ENCODE data around the gene OR4D2. TPM values are rescaled to one million over a fixed set of nuclear protein-coding genes. Genes with fewer than 3 reads are reported as not detected.

Gene OR4D2
- total and polyA plus RNA-seq, 8 donors, result not detected

GRCh38 chr17:58183514-58183913 lies 16.7 kb downstream of the OR4D2 start:
- H3K27ac ChIP-seq, result no peak overlapping the region
- FAIRE-seq (no peak), ATAC-seq (no peak), DNase-seq (no peak)
- no peaks in the 10 kb centered on the region for H3K27me3 ChIP-seq
- H3K4me1 ChIP-seq, result no peaks in the 10 kb centered on the region
- H3K4me3 ChIP-seq, result no peak overlapping the region
- H3K9me3 ChIP-seq, result no peaks in the 10 kb centered on the region
- WGBS, 2 donors, result 75 to 83% methylated on average over 4 of the region's 4 CpGs
- no peak for TF ChIP-seq CTCF (IDR thresholded peaks at IDR 0.05)
- H3K36me3 ChIP-seq, result no peaks in the 10 kb centered on the region
- intact Hi-C loops (cut with DNase I), result no loop called here

GRCh38 chr17:58184308-58184985 lies 17.7 kb downstream of the OR4D2 start:
- 70 to 73% methylated on average over 10 of the region's 10 CpGs for WGBS, 2 donors

GRCh38 chr17:58184986-58185761 lies 18.4 kb downstream of the OR4D2 start:
- intact Hi-C loops (cut with DNase I), result no loop called here
- H3K27me3 ChIP-seq, result no peaks in the 10 kb centered on the region
- DNase-seq (no peak), ATAC-seq (no peak), FAIRE-seq (no peak)
- no peaks in the 10 kb centered on the region for H3K4me1 ChIP-seq
- no peaks in the 10 kb centered on the region for H3K36me3 ChIP-seq
- H3K9me3 ChIP-seq, result no peaks in the 10 kb centered on the region
- H3K4me3 ChIP-seq, result no peak overlapping the region
- H3K27ac ChIP-seq, result no peak overlapping the region
- TF ChIP-seq CTCF (IDR thresholded peaks at IDR 0.05), result no peak
- WGBS, 2 donors, result 56 to 72% methylated on average over 8 of the region's 8 CpGs

More at GRCh38 chr17:58184308-58184985, 17.7 kb downstream of the OR4D2 start:
- no peak for FAIRE-seq
- intact Hi-C loops (cut with DNase I), result no loop called here
- H3K9me3 ChIP-seq, result no peaks in the 10 kb centered on the region
- H3K27me3 ChIP-seq, result no peaks in the 10 kb centered on the region
- DNase-seq, result no peak
- H3K36me3 ChIP-seq, result no peaks in the 10 kb centered on the region
- no peak for ATAC-seq
- H3K4me3 ChIP-seq, result no peak overlapping the region
- no peak overlapping the region for H3K27ac ChIP-seq
- H3K4me1 ChIP-seq, result no peaks in the 10 kb centered on the region
- TF ChIP-seq CTCF (IDR thresholded peaks at IDR 0.05), result no peak

DNA sequence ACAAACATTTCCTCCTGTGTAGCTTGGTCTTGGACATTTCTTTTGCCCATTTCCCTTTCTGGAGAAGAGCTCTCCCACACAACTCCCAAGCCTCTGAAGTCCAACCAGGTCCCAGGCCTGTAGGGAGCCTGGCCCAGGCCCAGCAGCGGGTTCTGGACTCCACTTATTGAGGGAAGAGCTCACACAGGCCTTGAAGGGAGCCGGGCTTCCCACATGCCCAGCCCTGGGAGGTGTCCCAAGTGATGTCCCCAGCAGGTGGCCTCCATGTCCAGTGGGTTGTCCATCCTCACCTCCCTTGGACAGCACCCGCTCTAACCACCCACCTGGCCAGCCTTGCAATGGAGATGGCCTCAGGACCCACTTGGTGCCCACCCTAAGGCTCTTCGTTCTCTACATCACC lies 19.8 kb downstream of the OR4D2 start:
- DNase-seq (no peak), FAIRE-seq (no peak), ATAC-seq (no peak)
- TF ChIP-seq CTCF (IDR thresholded peaks at IDR 0.05), result no peak
- WGBS, 2 donors, result 78 to 89% methylated on average over 4 of the region's 4 CpGs
- no peaks in the 10 kb centered on the region for H3K9me3 ChIP-seq
- intact Hi-C loops (cut with DNase I), result no loop called here
- no peaks in the 10 kb centered on the region for H3K36me3 ChIP-seq
- no peaks in the 10 kb centered on the region for H3K4me1 ChIP-seq
- no peak overlapping the region for H3K27ac ChIP-seq
- H3K27me3 ChIP-seq, result no peaks in the 10 kb centered on the region
- H3K4me3 ChIP-seq, result no peak overlapping the region

DNA sequence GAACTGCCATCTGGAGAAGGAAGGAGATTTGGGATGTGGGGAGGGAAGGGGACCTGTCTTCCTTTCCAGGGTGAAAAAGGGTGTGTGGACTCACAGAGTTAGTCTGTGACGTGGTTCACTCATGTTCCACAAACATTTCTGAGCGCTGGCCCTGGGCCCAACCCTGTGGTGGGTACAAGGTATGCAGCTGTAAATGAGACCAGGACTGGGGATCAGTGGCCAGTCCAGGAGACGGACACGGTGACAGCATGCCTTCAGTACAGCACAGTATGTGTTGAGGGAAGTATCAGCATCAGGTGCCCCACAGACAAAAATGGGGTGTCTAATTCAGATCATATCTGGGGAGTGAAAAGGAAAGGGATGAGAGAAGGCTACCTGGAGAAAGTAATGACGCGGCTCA lies 20.3 kb downstream of the OR4D2 start:
- DNase-seq, result no peak
- intact Hi-C loops (cut with DNase I), result no loop called here
- TF ChIP-seq CTCF (IDR thresholded peaks at IDR 0.05), result no peak
- H3K27ac ChIP-seq, result no peak overlapping the region
- H3K27me3 ChIP-seq, result no peaks in the 10 kb centered on the region
- no peak for FAIRE-seq
- no peaks in the 10 kb centered on the region for H3K9me3 ChIP-seq
- H3K36me3 ChIP-seq, result no peaks in the 10 kb centered on the region
- 73 to 84% methylated on average over 6 of the region's 6 CpGs for WGBS, 2 donors
- ATAC-seq, result no peak
- H3K4me1 ChIP-seq, result no peaks in the 10 kb centered on the region
- no peak overlapping the region for H3K4me3 ChIP-seq
